GM19455 (cell line): Measurements from ENCODE around the gene CHRND.

Experiments used
- ATAC-seq: cut with Tn5 transposase; IDR thresholded peaks from one replicate; pipeline ENCODE4 v1.9.1; 2021; ENCODE audit not compliant: unreplicated experiment

The CHRND gene

GRCh38 chr2:232502911-232503808 is 22.8 kb upstream of the CHRND start:
- ATAC-seq = no peak

- ATAC-seq = no peak
Observed at GRCh38 chr2:232503809-232504323, 22.1 kb upstream of the CHRND start.

- ATAC-seq = no peak
Observed at GRCh38 chr2:232504438-232504837, 21.5 kb upstream of the CHRND start.

- no peak for ATAC-seq
Observed at GRCh38 chr2:232505856-232506255, 20.1 kb upstream of the CHRND start.

GRCh38 chr2:232506709-232507108 is 19.3 kb upstream of the CHRND start:
- no peak for ATAC-seq

- no peak for ATAC-seq
Observed at GRCh38 chr2:232508251-232508650, 17.7 kb upstream of the CHRND start.

- ATAC-seq = no peak
Observed at GRCh38 chr2:232511336-232511890, 14.5 kb upstream of the CHRND start.

GRCh38 chr2:232512602-232513001 is 13.4 kb upstream of the CHRND start:
- ATAC-seq = no peak

- no peak for ATAC-seq
Observed at GRCh38 chr2:232513353-232513752, 12.6 kb upstream of the CHRND start.

GRCh38 chr2:232515639-232516038 is 10.3 kb upstream of the CHRND start:
- ATAC-seq = no peak

GRCh38 chr2:232516551-232516950 is 9.4 kb upstream of the CHRND start:
- no peak for ATAC-seq

GRCh38 chr2:232518844-232519243 is 7.1 kb upstream of the CHRND start:
- ATAC-seq = no peak

GRCh38 chr2:232519581-232520438 is 6.2 kb upstream of the CHRND start, which contains the start of gene PRSS56:
TSS of gene PRSS56 (plus strand) at chr2:232520388. CDS start at chr2:232520599, 211 bp downstream.
- ATAC-seq = no peak

GRCh38 chr2:232520489-232520888 is 5.5 kb upstream of the CHRND start:
- ATAC-seq = no peak

GRCh38 chr2:232521098-232521497 is 4.9 kb upstream of the CHRND start:
- ATAC-seq = no peak

- ATAC-seq = no peak
Observed at GRCh38 chr2:232521959-232522622, 3.9 kb upstream of the CHRND start.

GRCh38 chr2:232522623-232523401 is 3.1 kb upstream of the CHRND start:
- no peak for ATAC-seq

GRCh38 chr2:232523402-232523681 is 2.6 kb upstream of the CHRND start:
- ATAC-seq = no peak

GRCh38 chr2:232523682-232524597 is 2.0 kb upstream of the CHRND start:
- ATAC-seq = no peak
